Cardiac muscle cell (in vitro differentiated cells and primary cell): ENCODE measurements around the gene FAM83E. TPM values are rescaled to one million over a fixed set of nuclear protein-coding genes. Genes with fewer than 3 reads are reported as not detected.

Experiments used
- DNase-seq, 2 donors: peaks; one replicate each; pipeline versions ENCODE4 v3.0.0 to v3.0.0-alpha.2; 2010 to 2017; ENCODE audit warnings: low read depth in 1 of 2, low spot score in 1 of 2
- H3K27ac ChIP-seq: fragments of 200-600 bp; sonication (generic); 2 replicates; pipeline ENCODE4 v1.5.1; 2016
- H3K27me3 ChIP-seq: fragments of 200-600 bp; sonication (generic); 2 replicates; pipeline ENCODE4 v1.6.0; 2016; ENCODE audit warnings: control low read depth
- H3K36me3 ChIP-seq: fragments of 200-600 bp; sonication (generic); 2 replicates; pipeline ENCODE4 v1.5.1; 2016; ENCODE audit warnings: control low read depth
- H3K4me1 ChIP-seq: fragments of 200-600 bp; sonication (generic); 2 replicates; pipeline ENCODE4 v1.8.1; 2017; ENCODE audit warnings: low read depth, mild to moderate bottlenecking, mixed run types
- H3K4me3 ChIP-seq: fragments of 200-600 bp; sonication (generic); 2 replicates; pipeline ENCODE4 v1.5.1; 2016; ENCODE audit warnings: mild to moderate bottlenecking
- H3K9me3 ChIP-seq: fragments of 200-600 bp; sonication (generic); 2 replicates; pipeline ENCODE4 v1.5.1; 2017; ENCODE audit warnings: low read depth, mild to moderate bottlenecking, control low read depth
- polyA plus RNA-seq: library from polyadenylated mRNA; unstranded; fragments of >200 nt; fragmentation: Nextera tagmentation; extraction: Ambion mirVana; gene quantifications from 2 replicates; pipeline ENCODE4 v1.2.1, GENCODE V29; 2016
- total RNA-seq: library from RNA; depleted of rRNA; stranded (reverse); fragments of >200 nt; gene quantifications from 2 replicates; pipeline ENCODE4 v1.2.3, GENCODE V29; 2016
- TF ChIP-seq, protein P1 (sequence below): IDR thresholded peaks from 2 replicates; pipeline ENCODE4 v1.5.1; 2012; ENCODE audit warnings: low read depth, mild to moderate bottlenecking, low read length

The FAM83E gene
- total and polyA plus RNA-seq, 2 experiments from 2014 or later, result 0.60 TPM; not detected in 1

DNA sequence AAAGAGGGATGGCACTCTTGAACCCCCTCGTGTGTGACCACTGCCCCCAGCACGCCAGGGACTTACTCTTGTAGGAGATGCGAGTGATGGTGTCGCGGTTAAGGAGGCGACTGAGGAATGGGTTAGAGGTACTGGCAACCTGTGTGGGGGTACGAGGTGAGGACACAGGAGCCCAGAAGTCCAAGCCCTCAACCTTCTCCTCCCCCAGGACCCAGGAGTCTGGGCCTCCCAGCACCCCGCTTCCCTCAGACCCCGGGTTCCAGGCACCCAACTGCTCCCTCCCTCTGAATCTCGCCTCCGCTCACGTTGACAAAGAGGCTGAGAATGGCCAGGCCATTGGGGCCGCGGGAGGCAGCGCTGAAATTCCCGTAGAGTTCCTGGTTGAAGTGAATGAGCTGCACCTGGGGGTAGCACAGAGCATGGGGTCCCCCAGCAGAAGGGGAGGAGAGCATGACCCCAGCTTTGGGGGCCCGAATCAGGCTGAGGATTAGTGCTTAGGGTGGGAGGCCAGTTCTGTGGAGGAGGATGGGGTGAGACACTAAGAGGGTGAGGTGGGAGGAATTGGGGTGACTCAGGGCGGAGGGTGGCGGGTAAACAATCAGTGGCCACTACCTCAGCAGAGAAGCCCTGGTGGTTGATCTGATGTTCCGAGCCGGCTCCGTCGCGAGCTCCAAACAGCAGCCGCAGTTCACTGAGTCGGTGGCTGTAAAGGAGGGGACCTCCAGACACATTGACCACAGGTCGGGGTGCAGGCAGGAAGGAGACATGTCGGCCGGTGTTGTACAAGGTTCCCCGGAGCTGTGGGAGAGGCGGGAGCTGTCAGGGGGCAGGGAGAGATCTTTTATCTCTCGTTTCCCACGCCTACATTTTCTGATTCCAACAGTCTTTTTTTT is 24.9 kb upstream of the FAM83E start:
- Histone ChIP-seq H3K27me3 (no peaks in the 10 kb centered on the region), H3K4me3 (no peak overlapping the region), H3K9me3 (no peaks in the 10 kb centered on the region), H3K36me3 (no peaks in the 10 kb centered on the region), H3K27ac (no peak overlapping the region), H3K4me1 (peaks cover 7% of the 10 kb centered on the region)
- no peak for DNase-seq
- TF ChIP-seq, protein P1, sequence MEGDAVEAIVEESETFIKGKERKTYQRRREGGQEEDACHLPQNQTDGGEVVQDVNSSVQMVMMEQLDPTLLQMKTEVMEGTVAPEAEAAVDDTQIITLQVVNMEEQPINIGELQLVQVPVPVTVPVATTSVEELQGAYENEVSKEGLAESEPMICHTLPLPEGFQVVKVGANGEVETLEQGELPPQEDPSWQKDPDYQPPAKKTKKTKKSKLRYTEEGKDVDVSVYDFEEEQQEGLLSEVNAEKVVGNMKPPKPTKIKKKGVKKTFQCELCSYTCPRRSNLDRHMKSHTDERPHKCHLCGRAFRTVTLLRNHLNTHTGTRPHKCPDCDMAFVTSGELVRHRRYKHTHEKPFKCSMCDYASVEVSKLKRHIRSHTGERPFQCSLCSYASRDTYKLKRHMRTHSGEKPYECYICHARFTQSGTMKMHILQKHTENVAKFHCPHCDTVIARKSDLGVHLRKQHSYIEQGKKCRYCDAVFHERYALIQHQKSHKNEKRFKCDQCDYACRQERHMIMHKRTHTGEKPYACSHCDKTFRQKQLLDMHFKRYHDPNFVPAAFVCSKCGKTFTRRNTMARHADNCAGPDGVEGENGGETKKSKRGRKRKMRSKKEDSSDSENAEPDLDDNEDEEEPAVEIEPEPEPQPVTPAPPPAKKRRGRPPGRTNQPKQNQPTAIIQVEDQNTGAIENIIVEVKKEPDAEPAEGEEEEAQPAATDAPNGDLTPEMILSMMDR, result no peak

DNA sequence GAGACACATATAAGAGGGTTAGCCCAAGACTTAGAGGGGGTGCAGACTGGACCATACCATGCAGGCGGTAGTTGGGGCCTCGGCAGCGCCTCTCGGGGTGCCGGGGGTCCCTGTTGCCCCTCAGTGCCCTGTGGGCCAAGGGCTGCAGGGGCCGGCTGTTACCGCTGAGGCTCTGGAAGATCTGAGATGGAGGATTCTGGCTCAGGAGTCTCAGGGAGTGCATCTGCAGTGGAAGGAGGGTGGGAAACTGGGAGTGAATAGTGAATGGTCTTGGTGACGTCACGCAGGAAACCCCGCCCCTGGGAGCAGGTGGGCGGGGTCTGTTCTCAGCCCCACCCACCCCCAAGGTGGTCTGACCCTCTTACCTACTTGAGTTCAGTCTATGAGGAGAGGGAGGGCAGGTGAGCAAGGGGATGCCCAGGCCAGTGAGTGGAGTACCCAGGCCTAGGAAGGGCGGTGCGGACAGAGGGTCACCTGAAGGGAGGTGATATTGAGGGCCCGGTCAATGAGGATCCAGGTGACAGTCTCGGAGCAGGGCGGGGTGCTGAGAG is 24.0 kb upstream of the FAM83E start:
- no peak for DNase-seq
- no peak overlapping the region for H3K4me3 ChIP-seq

DNA sequence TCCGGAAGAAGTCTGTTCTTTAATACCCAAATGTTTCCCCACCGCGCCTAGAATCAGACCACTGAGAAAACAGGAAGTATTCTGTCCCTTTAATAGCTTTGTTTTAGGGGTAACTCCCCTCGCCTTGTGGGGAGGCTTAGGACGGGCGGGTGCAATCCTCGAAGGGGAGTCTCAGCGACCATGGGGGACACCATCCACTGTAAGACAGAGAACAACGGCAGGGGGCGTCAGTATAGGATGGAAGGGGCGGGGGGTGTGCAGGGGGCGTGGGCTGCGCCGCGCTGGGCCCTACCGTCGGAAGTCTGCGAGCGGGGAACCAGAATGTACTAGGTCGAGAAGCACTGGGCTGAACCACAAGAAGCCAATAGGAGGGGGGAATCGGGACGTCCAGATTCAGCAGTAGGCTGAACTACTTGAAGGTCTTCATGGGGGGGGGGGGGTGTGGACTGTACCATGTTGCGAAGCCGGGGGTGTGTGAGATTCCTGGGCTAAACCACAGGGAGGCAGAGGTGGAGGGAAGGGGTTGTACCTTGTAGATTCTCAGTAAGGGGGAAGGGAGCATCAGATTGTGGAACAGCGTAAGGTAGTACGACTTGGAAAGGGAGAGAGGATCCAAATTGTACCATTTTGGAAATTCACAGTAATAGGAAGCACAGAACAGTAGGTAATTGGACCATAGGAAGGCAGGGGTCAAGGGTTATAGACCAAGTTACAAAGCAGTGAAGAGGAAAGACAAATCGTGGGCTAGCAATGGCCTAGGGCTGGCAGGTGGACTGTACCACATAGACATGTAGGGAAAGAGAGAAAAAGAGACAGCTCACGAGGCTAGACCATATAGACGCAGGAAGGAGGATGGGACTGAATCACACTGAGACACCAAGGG is 23.3 kb upstream of the FAM83E start:
- H3K4me1 ChIP-seq, result peaks cover 16% of the 10 kb centered on the region
- H3K27ac ChIP-seq, result peak overlapping the region; percentile 88
- H3K4me3 ChIP-seq, result peak overlapping the region; percentile 30
- DNase-seq, result peak; percentile 95 to 99
- TF ChIP-seq, protein P1, result peak; percentile 17
- H3K27me3 ChIP-seq, result no peaks in the 10 kb centered on the region
- H3K36me3 ChIP-seq, result no peaks in the 10 kb centered on the region
- no peaks in the 10 kb centered on the region for H3K9me3 ChIP-seq

More for the DNA sequence above, 24.0 kb upstream of the FAM83E start:
- H3K27me3 ChIP-seq, result no peaks in the 10 kb centered on the region
- no peaks in the 10 kb centered on the region for H3K36me3 ChIP-seq
- no peaks in the 10 kb centered on the region for H3K9me3 ChIP-seq
- TF ChIP-seq, protein P1, result no peak
- H3K4me1 ChIP-seq, result peaks cover 13% of the 10 kb centered on the region
- H3K27ac ChIP-seq, result peak overlapping the region; percentile 19

DNA sequence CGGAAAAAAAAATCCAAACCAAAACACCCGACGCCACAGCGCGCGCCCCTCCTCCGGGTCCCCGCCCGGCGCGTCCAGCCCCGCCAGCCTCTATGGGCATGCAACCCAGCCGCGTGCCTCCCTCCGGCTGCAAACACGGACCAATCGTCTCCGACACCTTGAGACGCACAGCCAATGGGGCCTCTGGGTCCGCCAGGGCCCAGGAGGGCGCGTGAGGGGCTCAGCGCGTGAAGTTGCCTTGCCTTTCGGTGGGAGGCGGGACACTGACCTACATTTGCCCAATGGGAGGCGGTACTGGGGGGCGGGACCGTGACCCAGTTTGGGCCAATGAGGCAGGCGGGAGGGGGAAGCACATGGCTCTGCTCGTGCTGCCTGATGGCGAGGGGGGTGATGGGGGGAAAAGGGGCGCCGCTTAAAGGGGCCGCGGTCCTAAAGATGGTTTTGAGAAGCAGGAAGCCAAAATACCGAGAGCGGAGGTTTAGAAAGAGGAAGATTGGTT is 22.6 kb upstream of the FAM83E start:
- H3K27me3 ChIP-seq, result no peaks in the 10 kb centered on the region
- peaks cover 16% of the 10 kb centered on the region for H3K4me1 ChIP-seq
- TF ChIP-seq, protein P1, result no peak
- no peaks in the 10 kb centered on the region for H3K36me3 ChIP-seq
- H3K4me3 ChIP-seq, result peak overlapping the region; percentile 88
- H3K9me3 ChIP-seq, result no peaks in the 10 kb centered on the region
- peak overlapping the region; percentile 88 for H3K27ac ChIP-seq
- DNase-seq, result peak; percentile 99 to 100

DNA sequence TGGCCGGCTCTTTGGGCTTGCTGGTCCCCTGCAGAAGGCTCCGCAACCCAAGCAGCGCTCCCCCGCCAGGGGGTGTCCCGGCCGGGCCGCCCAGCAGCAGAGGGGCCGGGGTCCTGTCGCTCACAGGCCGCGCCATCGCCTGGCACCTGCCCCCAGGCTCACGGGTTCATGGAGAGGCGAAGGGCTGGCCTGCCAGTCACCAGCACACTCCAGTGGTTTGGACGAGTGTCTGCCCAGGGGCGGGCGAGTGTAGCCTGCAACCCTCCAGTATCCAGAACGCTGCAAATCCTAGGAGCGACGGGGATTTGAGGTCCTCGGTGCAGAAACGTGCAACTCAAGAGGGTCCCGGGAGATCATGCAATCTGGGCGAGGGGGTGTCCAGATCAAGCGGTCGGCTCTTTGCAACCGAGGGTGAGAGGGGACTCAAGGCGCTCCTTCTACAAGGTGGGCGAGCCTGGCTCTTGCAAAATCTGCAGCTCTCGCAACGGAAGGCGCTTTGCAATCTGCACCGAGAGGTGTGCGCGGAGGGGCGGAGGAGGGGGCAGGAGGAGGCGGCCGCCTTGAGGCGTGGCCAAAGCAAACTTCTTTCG is 22.1 kb upstream of the FAM83E start, which contains the start of gene DBP:
TSS of gene DBP (minus strand) at position 521 of the 590 bp plus-strand sequence. CDS start at position 136, 385 bp downstream.
- Histone ChIP-seq H3K36me3 (no peaks in the 10 kb centered on the region), H3K4me3 (peak within 1 kb of the TSS; percentile 88), H3K27ac (peak within 1 kb of the TSS; percentile 88), H3K4me1 (peaks cover 16% of the 10 kb centered on the region), H3K9me3 (no peaks in the 10 kb centered on the region), H3K27me3 (no peaks in the 10 kb centered on the region)
- TF ChIP-seq, protein P1, result peak; percentile 10
- DNase-seq, result peak in 1 of 2 donors; percentile 69
